ENCODE measurements around the gene DNASE2.
A peak's percentile ranks its signal among the peaks of the same experiment; 100 is the strongest.

The DNASE2 gene

GRCh38 chr19:12838182-12838885 is 42.9 kb downstream of the DNASE2 start, which contains the start of gene MAST1:
Gene MAST1, plus strand, starts transcription at chr19:12838515. Its CDS starts 58 bp downstream, at chr19:12838573.
- no peaks in the 10 kb centered on the region for H3K9me3 ChIP-seq (ENCODE audit: control insufficient read depth, low read length)
- no peak within 1 kb of the TSS for H3K9ac ChIP-seq
- no peaks in the 10 kb centered on the region for H3K27me3 ChIP-seq (ENCODE audit: control insufficient read depth, insufficient read depth, low read length)
- peak within 1 kb of the TSS; percentile 86 for H2AFZ ChIP-seq
- peak within 1 kb of the TSS; percentile 42 for H3K4me3 ChIP-seq (ENCODE audit: low read depth, low read length)
- peaks cover 10% of the 10 kb centered on the region for H3K4me1 ChIP-seq
- peak within 1 kb of the TSS; percentile 71 for H3K4me2 ChIP-seq (ENCODE audit: low read length)
- TF ChIP-seq CTCF (IDR thresholded peaks at IDR 0.05): no peak
- H3K36me3 ChIP-seq (ENCODE audit: control insufficient read depth, insufficient read depth, low read length): no peaks in the 10 kb centered on the region
- peaks cover 9% of the 10 kb centered on the region for H3K79me2 ChIP-seq
- no peak within 1 kb of the TSS for H3K27ac ChIP-seq

- Histone ChIP-seq H3K9ac (no peak overlapping the region), H3K27me3 (ENCODE audit: control insufficient read depth, insufficient read depth, low read length) (no peaks in the 10 kb centered on the region), H3K27ac (no peak overlapping the region), H3K36me3 (ENCODE audit: control insufficient read depth, insufficient read depth, low read length) (no peaks in the 10 kb centered on the region), H3K4me2 (ENCODE audit: low read length) (no peak overlapping the region), H3K9me3 (ENCODE audit: control insufficient read depth, low read length) (no peaks in the 10 kb centered on the region), H2AFZ (no peak overlapping the region), H3K4me1 (peaks cover 17% of the 10 kb centered on the region), H3K79me2 (peaks cover 9% of the 10 kb centered on the region), H3K4me3 (ENCODE audit: low read depth, low read length) (no peak overlapping the region)
- no peak for TF ChIP-seq CTCF (IDR thresholded peaks at IDR 0.05)
These were observed 44.0 kb downstream of the DNASE2 start for GRCh38 chr19:12837225-12837624.

- H3K4me1 ChIP-seq: peaks cover 16% of the 10 kb centered on the region
- no peak for TF ChIP-seq CTCF (IDR thresholded peaks at IDR 0.05)
- no peak overlapping the region for H3K4me3 ChIP-seq (ENCODE audit: low read depth, low read length)
- H3K27me3 ChIP-seq (ENCODE audit: control insufficient read depth, insufficient read depth, low read length): no peaks in the 10 kb centered on the region
- H3K27ac ChIP-seq: no peak overlapping the region
- H3K79me2 ChIP-seq: peaks cover 6% of the 10 kb centered on the region
- no peak overlapping the region for H3K9ac ChIP-seq
- H3K4me2 ChIP-seq (ENCODE audit: low read length): no peak overlapping the region
- H3K9me3 ChIP-seq (ENCODE audit: control insufficient read depth, low read length): no peaks in the 10 kb centered on the region
- no peaks in the 10 kb centered on the region for H3K36me3 ChIP-seq (ENCODE audit: control insufficient read depth, insufficient read depth, low read length)
- H2AFZ ChIP-seq: no peak overlapping the region
These were observed 44.8 kb downstream of the DNASE2 start for GRCh38 chr19:12836529-12836863.

- no peak for TF ChIP-seq CTCF (IDR thresholded peaks at IDR 0.05)
- peak overlapping the region; percentile 35 for H2AFZ ChIP-seq
- H3K36me3 ChIP-seq (ENCODE audit: control insufficient read depth, insufficient read depth, low read length): no peaks in the 10 kb centered on the region
- H3K9ac ChIP-seq: no peak overlapping the region
- no peaks in the 10 kb centered on the region for H3K9me3 ChIP-seq (ENCODE audit: control insufficient read depth, low read length)
- no peak overlapping the region for H3K4me2 ChIP-seq (ENCODE audit: low read length)
- H3K4me3 ChIP-seq (ENCODE audit: low read depth, low read length): no peak overlapping the region
- no peaks in the 10 kb centered on the region for H3K79me2 ChIP-seq
- H3K27me3 ChIP-seq (ENCODE audit: control insufficient read depth, insufficient read depth, low read length): no peaks in the 10 kb centered on the region
- H3K4me1 ChIP-seq: peaks cover 9% of the 10 kb centered on the region
- H3K27ac ChIP-seq: peak overlapping the region; percentile 13
These were observed 46.1 kb downstream of the DNASE2 start for GRCh38 chr19:12834976-12835757.
